Naive B cell (primary cell): ENCODE measurements around the gene CD28. TPM values are rescaled to one million over a fixed set of nuclear protein-coding genes. Genes with fewer than 3 reads are reported as not detected.
A peak's percentile ranks its signal among the peaks of the same experiment; 100 is the strongest.

ENCODE experiments used
- ATAC-seq, 2 donors: fragments of 150-1000 bp; cut with Tn5 transposase; 2 replicates each; pipeline ENCODE4 v1.10.0; 2021; ENCODE audit warnings: low read depth in 2 of 2, mild to moderate bottlenecking in 2 of 2, moderate library complexity in 2 of 2
- DNase-seq: peaks from one replicate; pipeline ENCODE4 v3.0.0; 2022
- H3K27ac Mint-ChIP-seq, 6 donors: one replicate each; pipeline ENCODE4 v1.8.0; 2020 to 2022; ENCODE audit warnings: mild to moderate bottlenecking in 6 of 6, mixed read lengths in 6 of 6, moderate library complexity in 5 of 6, inconsistent platforms in 2 of 6
- H3K27me3 Mint-ChIP-seq, 3 donors: one replicate each; pipeline ENCODE4 v1.8.0; 2021 to 2022; ENCODE audit warnings: mixed read lengths in 3 of 3, mild to moderate bottlenecking in 1 of 3
- H3K36me3 Mint-ChIP-seq, 2 donors: one replicate each; pipeline ENCODE4 v1.8.0; 2020 to 2022; ENCODE audit warnings: mixed read lengths in 2 of 2, inconsistent platforms in 1 of 2, mild to moderate bottlenecking in 1 of 2
- H3K4me1 Mint-ChIP-seq, 3 donors: one replicate each; pipeline ENCODE4 v1.8.0; 2020 to 2022; ENCODE audit warnings: mixed read lengths in 3 of 3, inconsistent platforms in 1 of 3, mild to moderate bottlenecking in 1 of 3, moderate library complexity in 1 of 3
- H3K4me3 Mint-ChIP-seq, 8 donors: one replicate each; pipeline ENCODE4 v1.8.0; 2020 to 2022; ENCODE audit warnings: mild to moderate bottlenecking in 8 of 8, mixed read lengths in 8 of 8, moderate library complexity in 8 of 8, inconsistent platforms in 2 of 8
- H3K9me3 Mint-ChIP-seq, 7 donors: one replicate each; pipeline ENCODE4 v1.8.0; 2020 to 2022; ENCODE audit warnings: mixed read lengths in 7 of 7, mild to moderate bottlenecking in 5 of 7, inconsistent platforms in 2 of 7, moderate library complexity in 1 of 7
- polyA plus RNA-seq, 6 donors: library from polyadenylated mRNA; unstranded; fragments of 300-500 nt; fragmentation: Illumina TruSeq; gene quantifications; one replicate each; pipeline ENCODE4 v1.2.3, GENCODE V29; 2021; ENCODE audit warnings: low read depth in 6 of 6

The CD28 gene
- polyA plus RNA-seq, 6 donors from 2014 or later, result 0.05 to 0.58 (median 0.16) TPM

DNA sequence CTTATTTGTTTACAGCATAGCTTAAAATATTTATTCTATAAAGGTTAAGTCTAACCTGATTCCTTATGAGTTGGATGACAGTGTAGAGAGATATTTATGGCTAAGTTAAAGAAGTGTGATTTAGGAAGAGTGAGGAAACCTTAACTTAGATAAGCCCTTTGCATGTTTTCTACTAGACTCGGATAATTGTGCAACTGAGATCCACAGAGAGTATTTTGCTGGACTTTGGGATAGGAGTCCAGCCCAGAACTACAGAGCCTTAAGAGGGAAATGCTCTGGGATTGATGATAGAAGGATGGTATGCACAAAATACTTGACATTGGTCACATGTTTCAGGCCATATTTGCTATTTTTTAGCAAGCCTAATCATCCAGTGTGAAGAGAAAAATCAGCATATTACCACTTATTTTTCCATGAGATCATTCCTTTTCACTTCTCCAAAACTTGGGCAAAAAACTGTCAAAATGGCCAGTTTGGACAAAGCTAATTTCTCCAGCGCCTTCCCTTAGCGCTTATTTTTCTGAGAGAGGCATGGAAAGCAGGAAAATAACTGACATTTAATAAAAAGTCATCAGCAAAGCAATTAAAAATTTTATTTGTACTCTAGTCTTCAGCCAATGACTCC is 3.1 kb downstream of the CD28 start:
- no peak for DNase-seq
- no peak overlapping the region for H3K4me3 Mint-ChIP-seq
- no peak for ATAC-seq
- H3K27ac Mint-ChIP-seq, result peak overlapping the region in 1 of 6 donors; percentile 4
- H3K4me1 Mint-ChIP-seq, result peaks cover 13 to 19% (median 18%) of the 10 kb centered on the region in 3 donors
- peaks cover 0 to 11% of the 10 kb centered on the region in 2 donors for H3K36me3 Mint-ChIP-seq
- H3K9me3 Mint-ChIP-seq, result peaks cover 0 to 8% (median 4%) of the 10 kb centered on the region in 7 donors
- peaks cover 35 to 49% (median 37%) of the 10 kb centered on the region in 3 donors for H3K27me3 Mint-ChIP-seq

- H3K4me1 Mint-ChIP-seq, result peaks cover 13 to 15% (median 14%) of the 10 kb centered on the region in 3 donors
- no peak overlapping the region for H3K27ac Mint-ChIP-seq
- peaks cover 0 to 11% of the 10 kb centered on the region in 2 donors for H3K36me3 Mint-ChIP-seq
These were observed 3.8 kb downstream of the CD28 start for GRCh38 chr2:203710226-203710625.

GRCh38 chr2:203710952-203711351 is 4.5 kb downstream of the CD28 start:
- DNase-seq (no peak), ATAC-seq (no peak)
- peaks cover 7 to 8% (median 8%) of the 10 kb centered on the region in 3 donors for H3K4me1 Mint-ChIP-seq
- H3K9me3 Mint-ChIP-seq, result peaks cover 0 to 7% (median 3%) of the 10 kb centered on the region in 7 donors
- H3K36me3 Mint-ChIP-seq, result peaks cover 0 to 6% of the 10 kb centered on the region in 2 donors
- peaks cover 33 to 47% (median 36%) of the 10 kb centered on the region in 3 donors for H3K27me3 Mint-ChIP-seq
- no peak overlapping the region for H3K4me3 Mint-ChIP-seq
- no peak overlapping the region for H3K27ac Mint-ChIP-seq

More at GRCh38 chr2:203710226-203710625, 3.8 kb downstream of the CD28 start:
- ATAC-seq (no peak), DNase-seq (no peak)
- H3K9me3 Mint-ChIP-seq, result peaks cover 0 to 8% (median 4%) of the 10 kb centered on the region in 7 donors
- H3K4me3 Mint-ChIP-seq, result no peak overlapping the region
- peaks cover 32 to 46% (median 35%) of the 10 kb centered on the region in 3 donors for H3K27me3 Mint-ChIP-seq

GRCh38 chr2:203711399-203711798 is 5.0 kb downstream of the CD28 start:
- H3K9me3 Mint-ChIP-seq, result peaks cover 0 to 3% (median 0%) of the 10 kb centered on the region in 7 donors
- no peak for ATAC-seq
- no peak overlapping the region for H3K27ac Mint-ChIP-seq
- peaks cover 2 to 4% (median 3%) of the 10 kb centered on the region in 3 donors for H3K4me1 Mint-ChIP-seq
- no peak for DNase-seq
- H3K36me3 Mint-ChIP-seq, result peaks cover 0 to 2% of the 10 kb centered on the region in 2 donors
- peaks cover 34 to 47% (median 36%) of the 10 kb centered on the region in 3 donors for H3K27me3 Mint-ChIP-seq
- H3K4me3 Mint-ChIP-seq, result no peak overlapping the region

DNA sequence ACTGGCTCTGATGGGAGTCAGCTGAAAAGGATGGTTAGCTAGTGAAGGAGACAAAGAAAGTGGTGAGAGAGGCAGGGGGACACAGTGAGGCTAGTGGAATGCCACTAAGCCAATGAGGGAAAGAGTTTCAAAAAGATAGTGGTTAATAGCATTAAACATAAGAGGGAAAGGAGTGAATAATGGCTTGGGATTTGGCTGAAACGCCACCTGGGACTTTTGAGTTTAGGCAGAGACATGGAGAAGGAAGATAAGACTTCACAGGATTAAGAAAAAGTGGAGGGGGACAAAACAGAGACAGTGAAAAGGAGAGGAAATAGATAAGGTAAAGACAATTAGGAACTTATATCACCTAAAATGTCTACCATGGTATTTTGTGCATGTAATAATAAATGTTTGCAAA is 6.9 kb downstream of the CD28 start:
- H3K27ac Mint-ChIP-seq, result no peak overlapping the region
- ATAC-seq (no peak), DNase-seq (no peak)
- H3K4me3 Mint-ChIP-seq, result no peak overlapping the region
- no peaks in the 10 kb centered on the region for H3K36me3 Mint-ChIP-seq
- H3K4me1 Mint-ChIP-seq, result peaks cover 0 to 2% (median 0%) of the 10 kb centered on the region in 3 donors
- H3K27me3 Mint-ChIP-seq, result peaks cover 38 to 48% (median 38%) of the 10 kb centered on the region in 3 donors
- peaks cover 0 to 7% (median 0%) of the 10 kb centered on the region in 7 donors for H3K9me3 Mint-ChIP-seq

- Mint-ChIP-seq H3K4me1 (peaks cover 0 to 2% (median 0%) of the 10 kb centered on the region in 3 donors), H3K9me3 (peaks cover 0 to 7% (median 0%) of the 10 kb centered on the region in 7 donors), H3K4me3 (no peak overlapping the region), H3K27ac (no peak overlapping the region), H3K36me3 (no peaks in the 10 kb centered on the region), H3K27me3 (peaks cover 38 to 51% (median 40%) of the 10 kb centered on the region in 3 donors)
- ATAC-seq, result no peak
- DNase-seq, result no peak
These were observed 7.7 kb downstream of the CD28 start for GRCh38 chr2:203714112-203714511.

GRCh38 chr2:203715744-203716143 is 9.3 kb downstream of the CD28 start:
- peak overlapping the region in 1 of 6 donors; percentile 45 for H3K27ac Mint-ChIP-seq

GRCh38 chr2:203718087-203718486 is 11.6 kb downstream of the CD28 start:
- Mint-ChIP-seq H3K4me1 (peaks cover 0 to 2% (median 0%) of the 10 kb centered on the region in 3 donors), H3K27ac (peak overlapping the region in 1 of 6 donors; percentile 5), H3K4me3 (no peak overlapping the region), H3K36me3 (no peaks in the 10 kb centered on the region), H3K27me3 (peaks cover 46 to 67% (median 65%) of the 10 kb centered on the region in 3 donors), H3K9me3 (peaks cover 0 to 7% (median 0%) of the 10 kb centered on the region in 7 donors)
- ATAC-seq (no peak), DNase-seq (no peak)

More at GRCh38 chr2:203715744-203716143, 9.3 kb downstream of the CD28 start:
- peaks cover 48 to 54% (median 50%) of the 10 kb centered on the region in 3 donors for H3K27me3 Mint-ChIP-seq
- ATAC-seq, result no peak
- H3K9me3 Mint-ChIP-seq, result peaks cover 0 to 7% (median 0%) of the 10 kb centered on the region in 7 donors
- no peak for DNase-seq
- H3K4me1 Mint-ChIP-seq, result peaks cover 0 to 2% (median 0%) of the 10 kb centered on the region in 3 donors
- no peaks in the 10 kb centered on the region for H3K36me3 Mint-ChIP-seq
- no peak overlapping the region for H3K4me3 Mint-ChIP-seq

GRCh38 chr2:203719456-203720410 is 13.3 kb downstream of the CD28 start:
- ATAC-seq, result no peak
- Mint-ChIP-seq H3K4me1 (peaks cover 0 to 2% (median 0%) of the 10 kb centered on the region in 3 donors), H3K27me3 (peaks cover 42 to 64% (median 62%) of the 10 kb centered on the region in 3 donors), H3K4me3 (no peak overlapping the region), H3K9me3 (peaks cover 0 to 7% (median 0%) of the 10 kb centered on the region in 7 donors), H3K27ac (no peak overlapping the region), H3K36me3 (no peaks in the 10 kb centered on the region)
- DNase-seq, result no peak

GRCh38 chr2:203720915-203721672 is 14.7 kb downstream of the CD28 start:
- Mint-ChIP-seq H3K27me3 (peaks cover 35 to 56% (median 54%) of the 10 kb centered on the region in 3 donors), H3K9me3 (peaks cover 0 to 7% (median 0%) of the 10 kb centered on the region in 7 donors), H3K36me3 (no peaks in the 10 kb centered on the region), H3K4me1 (peaks cover 0 to 2% (median 0%) of the 10 kb centered on the region in 3 donors), H3K27ac (no peak overlapping the region), H3K4me3 (no peak overlapping the region)
- DNase-seq (no peak), ATAC-seq (no peak)

DNA sequence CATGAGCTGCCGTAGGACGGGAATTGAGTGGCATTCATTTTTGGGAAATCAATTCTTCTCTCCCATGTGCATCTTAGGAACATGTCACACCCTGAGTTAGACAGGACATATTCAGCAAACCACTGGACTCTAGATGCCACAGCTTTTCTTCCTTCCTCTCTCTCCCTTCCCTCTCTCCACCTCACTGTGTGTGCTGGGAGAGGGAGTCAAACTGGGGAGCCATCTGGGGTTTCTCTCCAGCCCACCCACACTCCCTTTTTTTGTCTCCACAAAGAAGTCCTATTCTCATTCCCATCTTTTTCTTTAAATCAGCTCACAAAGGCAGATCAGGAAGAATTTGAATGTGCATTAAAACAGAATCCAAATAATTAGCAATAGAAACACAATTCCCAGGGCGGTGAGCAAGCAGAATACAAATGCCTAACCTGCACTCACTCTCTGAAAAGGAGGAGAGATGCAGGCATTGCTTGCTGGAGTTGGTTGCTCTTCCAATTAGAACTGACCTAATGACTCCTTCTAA is 15.4 kb downstream of the CD28 start:
- Mint-ChIP-seq H3K36me3 (no peaks in the 10 kb centered on the region), H3K27ac (no peak overlapping the region), H3K4me3 (no peak overlapping the region), H3K4me1 (peaks cover 0 to 2% (median 0%) of the 10 kb centered on the region in 3 donors), H3K9me3 (peaks cover 0 to 7% (median 0%) of the 10 kb centered on the region in 7 donors), H3K27me3 (peaks cover 35 to 51% (median 49%) of the 10 kb centered on the region in 3 donors)
- ATAC-seq (no peak), DNase-seq (no peak)

- no peak overlapping the region for H3K27ac Mint-ChIP-seq
- DNase-seq, result no peak
- H3K4me3 Mint-ChIP-seq, result no peak overlapping the region
- no peaks in the 10 kb centered on the region for H3K36me3 Mint-ChIP-seq
- no peak for ATAC-seq
- H3K4me1 Mint-ChIP-seq, result peaks cover 0 to 2% (median 0%) of the 10 kb centered on the region in 3 donors
- peaks cover 0 to 7% (median 1%) of the 10 kb centered on the region in 7 donors for H3K9me3 Mint-ChIP-seq
- peaks cover 31 to 46% (median 45%) of the 10 kb centered on the region in 3 donors for H3K27me3 Mint-ChIP-seq
These were observed 16.0 kb downstream of the CD28 start for GRCh38 chr2:203722411-203722810.
